Cardiac septum (tissue), 1 donor: ENCODE measurements around the gene ERVV-1. TPM values are rescaled to one million over a fixed set of nuclear protein-coding genes. Genes with fewer than 3 reads are reported as not detected.
"Not testable (repeated sequence)": the region's sequence is repeated elsewhere in the genome, so short reads cannot be mapped to it uniquely, and the experiment has no call there.

Experiments
- DNase-seq: peaks from one replicate; pipeline ENCODE4 v3.0.0-alpha.2; 2020; ENCODE audit warnings: low spot score
- intact Hi-C: fragments of 100-400 bp; cut with DNase I; formaldehyde crosslinking; loops from one replicate; pipeline ENCODE4 v1.14.0; 2022
- long read RNA-seq: library from polyadenylated mRNA; unstranded; transcript quantifications from one replicate; pipeline ENCODE4 v2.0.0, GENCODE V29; 2021
- total RNA-seq: library from RNA; stranded (reverse); fragmentation: NEBNext Ultra II Directional; extraction: Animal tissue kit (Norgen Biotek cat#: 25700); gene quantifications from one replicate; pipeline ENCODE4 v1.2.1, GENCODE V29; 2021
- donor health status: DM: no; HTN: no; CAD: no.

The ERVV-1 gene, protein sequence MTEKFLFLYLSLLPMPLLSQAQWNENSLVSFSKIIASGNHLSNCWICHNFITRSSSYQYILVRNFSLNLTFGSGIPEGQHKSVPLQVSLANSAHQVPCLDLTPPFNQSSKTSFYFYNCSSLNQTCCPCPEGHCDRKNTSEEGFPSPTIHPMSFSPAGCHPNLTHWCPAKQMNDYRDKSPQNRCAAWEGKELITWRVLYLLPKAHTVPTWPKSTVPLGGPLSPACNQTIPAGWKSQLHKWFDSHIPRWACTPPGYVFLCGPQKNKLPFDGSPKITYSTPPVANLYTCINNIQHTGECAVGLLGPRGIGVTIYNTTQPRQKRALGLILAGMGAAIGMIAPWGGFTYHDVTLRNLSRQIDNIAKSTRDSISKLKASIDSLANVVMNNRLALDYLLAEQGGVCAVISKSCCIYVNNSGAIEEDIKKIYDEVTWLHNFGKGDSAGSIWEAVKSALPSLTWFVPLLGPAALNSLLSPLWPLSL
- not detected for total RNA-seq
- long read RNA-seq = 0 reads

- intact Hi-C loops = no loop called here
- DNase-seq = no peak
Measured at GRCh38 chr19:53013621-53014020, at the start of gene ERVV-1. ERVV-1 (plus strand) TSS chr19:53013921; CDS start chr19:53014091, 170 bp downstream.

DNA sequence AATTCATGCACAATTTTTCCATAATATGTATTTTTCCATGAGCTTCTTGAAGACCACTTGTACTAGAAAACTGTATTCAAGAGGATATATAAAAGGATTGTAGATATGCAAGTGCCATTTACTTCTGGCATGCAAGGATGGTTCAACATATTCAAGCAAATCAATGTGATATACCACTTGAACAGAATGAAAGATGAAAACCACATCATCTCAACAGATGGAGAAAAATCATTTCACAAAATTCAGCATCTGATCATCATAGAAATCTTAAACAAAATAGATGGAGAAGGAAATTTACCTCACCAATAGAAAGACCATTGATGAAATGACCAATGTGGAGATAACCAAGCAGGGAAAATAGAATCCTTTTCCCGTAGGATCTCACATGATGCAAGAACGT, 45.9 kb upstream of the ERVV-1 start:
- no peak for DNase-seq
- intact Hi-C loops = no loop called here

DNA sequence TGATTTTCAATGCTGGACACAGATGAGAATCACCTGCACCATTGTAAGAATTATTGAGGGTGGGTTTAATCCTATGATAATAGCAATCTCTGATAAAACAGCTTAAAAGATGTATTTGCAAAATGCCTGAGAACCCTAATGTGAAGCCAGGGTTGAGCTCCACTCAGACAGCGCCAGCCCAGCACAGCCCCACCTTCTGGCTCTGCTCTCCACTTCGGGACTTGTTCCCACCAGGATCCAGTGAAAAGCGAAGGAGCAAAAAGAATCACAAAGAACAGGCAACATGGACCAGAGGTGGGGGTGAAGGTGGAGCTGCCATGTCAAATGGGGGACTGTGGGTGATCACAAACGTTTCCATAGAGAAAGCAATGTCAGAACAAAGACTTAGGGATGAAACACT, 32.4 kb upstream of the ERVV-1 start:
- intact Hi-C loops = no loop called here
- no peak for DNase-seq

DNA sequence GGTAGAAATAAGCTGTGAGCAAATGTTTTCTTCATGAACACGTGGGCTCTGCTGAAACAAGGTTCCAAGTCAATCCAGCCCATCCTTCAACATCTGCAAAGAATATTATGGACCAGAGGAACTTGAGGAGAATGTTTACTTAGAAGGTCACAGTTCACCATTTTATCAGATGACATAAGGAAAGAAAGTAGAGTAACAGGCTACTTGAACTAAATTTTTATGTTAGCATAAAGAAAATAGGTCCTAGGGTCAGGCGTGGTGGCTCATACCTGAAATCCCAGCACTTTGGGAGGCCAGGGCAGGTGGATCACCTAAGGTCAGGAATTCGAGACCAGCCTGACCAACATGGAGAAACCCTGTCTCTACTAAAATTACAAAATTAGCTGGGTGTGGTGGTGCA, 30.6 kb upstream of the ERVV-1 start:
- DNase-seq, intact Hi-C loops: not testable (repeated sequence)

GRCh38 chr19:52987221-52987620, 26.5 kb upstream of the ERVV-1 start:
- no peak for DNase-seq
- intact Hi-C loops = no loop called here

DNA sequence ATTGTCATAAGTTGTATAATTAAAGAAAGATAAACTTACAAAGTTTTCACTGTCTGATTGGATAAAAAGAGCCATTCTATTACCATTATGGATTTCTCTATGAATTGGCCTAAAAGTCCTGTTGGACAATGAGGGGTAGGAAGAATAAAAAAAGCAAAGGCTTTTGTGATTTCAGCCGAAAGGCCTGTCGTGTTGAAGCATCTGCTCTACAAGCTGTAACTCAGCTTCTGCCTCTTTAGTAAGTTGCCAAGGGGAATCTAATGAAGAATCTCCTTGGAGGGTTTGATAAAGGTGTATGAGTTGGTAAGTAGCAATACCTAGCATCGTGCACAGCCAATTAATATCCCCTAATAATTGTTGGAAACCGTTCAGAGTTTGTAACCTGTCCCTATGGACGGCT, 25.2 kb upstream of the ERVV-1 start:
- intact Hi-C loops = no loop called here
- DNase-seq = no peak

DNA sequence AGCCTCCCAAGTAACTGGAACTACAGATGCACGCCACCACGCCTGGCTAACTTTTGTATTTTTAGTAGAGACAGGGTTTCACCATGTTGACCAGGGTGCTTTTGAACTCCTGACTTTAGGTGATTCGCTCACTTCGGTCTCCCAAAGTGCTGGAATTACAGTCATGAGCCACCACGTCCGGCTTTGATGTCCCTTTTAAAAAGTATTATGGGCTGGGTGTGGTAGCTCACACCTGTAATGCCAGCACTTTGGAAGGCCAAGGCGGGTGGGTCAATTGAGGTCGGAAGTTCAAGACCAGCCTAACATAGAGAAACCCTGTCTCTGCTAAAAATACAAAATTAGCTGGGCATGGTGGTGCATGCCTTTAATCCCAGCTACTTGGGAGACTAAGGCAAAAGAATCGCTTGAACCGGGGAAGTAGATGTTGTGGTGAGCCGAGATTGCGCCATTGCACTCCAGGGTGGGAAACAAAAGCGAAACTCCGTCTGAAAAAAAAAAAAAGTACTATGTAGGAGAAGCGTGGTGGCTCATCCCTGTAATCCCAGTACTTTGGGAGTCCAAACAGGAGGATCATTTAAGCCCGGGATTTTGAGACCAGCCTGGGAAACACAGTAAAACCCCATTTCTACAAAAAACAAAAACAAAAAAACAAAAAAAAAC, 22.8 kb upstream of the ERVV-1 start:
- intact Hi-C loops = no loop called here
- DNase-seq = no peak

GRCh38 chr19:52991484-52991883, 22.2 kb upstream of the ERVV-1 start:
- no peak for DNase-seq
- intact Hi-C loops = no loop called here

- intact Hi-C loops = no loop called here
- no peak for DNase-seq
Measured at GRCh38 chr19:52992109-52993004, 21.4 kb upstream of the ERVV-1 start.

DNA sequence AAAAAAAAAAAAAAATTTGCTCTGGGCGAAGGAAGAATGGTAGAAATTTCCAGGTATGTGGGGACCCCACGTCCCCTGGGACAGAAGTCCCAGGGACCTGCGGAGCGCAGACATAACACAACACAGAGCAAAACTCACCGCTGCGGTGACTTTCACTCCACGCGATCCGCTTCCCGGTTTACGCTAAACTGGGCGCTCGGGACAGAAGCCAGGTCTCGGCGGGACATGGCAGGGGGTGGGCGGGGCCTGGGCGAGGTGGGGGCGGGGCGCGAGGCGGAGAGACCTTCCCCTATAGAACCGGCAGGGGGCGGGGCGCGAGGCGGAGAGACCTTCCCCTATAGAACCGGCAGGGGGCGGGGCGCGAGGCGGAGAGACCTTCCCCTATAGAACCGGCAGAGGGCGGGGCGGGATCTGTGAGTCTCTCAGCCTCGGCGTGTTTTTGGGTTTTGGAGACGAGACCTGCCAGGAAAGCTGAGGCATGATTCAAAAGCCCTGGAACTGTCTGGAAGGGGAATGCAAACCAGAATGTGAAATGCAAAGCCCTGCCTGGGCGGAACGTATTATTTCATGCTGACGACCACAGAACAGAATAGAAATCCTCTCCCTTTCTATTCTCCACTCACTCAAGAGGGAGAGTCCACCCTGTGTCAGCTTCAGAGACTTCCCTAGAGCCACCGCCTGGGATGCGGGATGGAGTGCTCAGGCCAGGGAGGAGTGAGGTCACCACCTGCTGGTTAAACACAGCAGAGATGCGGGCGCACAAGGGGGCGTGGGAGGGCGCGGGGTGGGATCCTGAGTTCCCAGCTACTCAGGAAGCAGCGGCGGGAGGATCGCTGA, 20.2 kb upstream of the ERVV-1 start:
- intact Hi-C loops = no loop called here
- peak; percentile 86 for DNase-seq

GRCh38 chr19:52995711-52996110, 18.0 kb upstream of the ERVV-1 start:
- DNase-seq = no peak
- intact Hi-C loops = no loop called here

DNA sequence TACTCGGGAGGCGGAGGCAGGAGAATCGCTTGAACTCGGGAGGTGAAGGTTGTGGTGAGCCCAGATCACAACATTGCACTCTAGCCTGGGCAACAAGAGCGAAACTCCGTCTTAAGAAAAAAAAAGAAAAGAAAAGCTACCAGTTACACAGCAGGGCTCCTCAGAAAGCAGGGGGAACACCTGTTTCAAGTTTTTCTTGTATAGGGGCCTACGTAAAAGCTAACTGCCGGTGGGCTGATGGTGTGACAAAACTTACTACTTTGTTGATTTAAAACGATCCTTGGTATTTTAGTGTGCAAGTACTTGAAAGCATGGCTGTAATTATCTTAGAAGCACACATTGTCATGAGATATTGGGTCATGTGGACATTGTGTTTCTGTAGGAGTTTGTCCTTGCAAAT, 15.7 kb upstream of the ERVV-1 start:
- intact Hi-C loops = no loop called here
- DNase-seq = no peak

DNA sequence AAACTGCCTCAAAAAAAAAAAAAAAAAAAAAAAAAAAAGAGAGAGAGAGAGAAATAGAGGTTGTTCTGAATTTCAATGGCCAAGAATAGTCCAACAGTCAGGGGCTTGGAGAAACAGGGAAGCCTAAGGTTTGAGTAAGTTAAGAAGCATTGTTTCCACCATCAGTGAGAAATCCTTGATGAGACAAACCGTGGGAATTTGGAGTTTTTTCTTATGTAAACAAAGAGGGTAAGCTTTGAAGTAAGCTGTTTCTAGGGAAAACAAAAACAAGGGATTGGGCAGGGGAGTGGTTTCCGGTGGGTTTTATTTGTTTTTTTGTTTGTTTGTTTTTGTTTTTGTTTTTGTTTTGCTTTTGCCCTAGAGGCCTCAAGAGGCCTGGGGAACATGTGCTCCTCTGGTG, 11.2 kb upstream of the ERVV-1 start:
- intact Hi-C loops = no loop called here
- no peak for DNase-seq

DNA sequence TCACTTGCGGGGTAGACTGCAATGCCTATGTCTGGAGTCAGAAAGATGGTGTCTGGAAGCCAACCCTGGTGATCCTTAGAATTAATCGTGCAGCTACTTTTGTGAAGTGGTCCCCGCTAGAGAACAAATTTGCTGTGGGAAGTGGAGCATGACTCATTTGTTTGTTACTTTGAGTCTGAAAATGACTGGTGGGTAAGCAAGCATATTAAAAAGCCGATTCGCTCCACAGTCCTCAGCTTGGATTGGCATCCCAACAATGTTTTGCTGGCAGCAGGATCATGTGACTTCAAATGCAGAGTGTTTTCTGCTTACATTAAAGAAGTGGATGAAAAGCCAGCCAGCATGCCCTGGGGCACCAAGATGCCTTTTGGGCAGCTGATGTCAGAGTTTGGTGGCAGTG, 9.5 kb upstream of the ERVV-1 start:
- no peak for DNase-seq
- intact Hi-C loops = no loop called here

GRCh38 chr19:53007200-53007599, 6.5 kb upstream of the ERVV-1 start:
- DNase-seq = no peak
- intact Hi-C loops = no loop called here

DNA sequence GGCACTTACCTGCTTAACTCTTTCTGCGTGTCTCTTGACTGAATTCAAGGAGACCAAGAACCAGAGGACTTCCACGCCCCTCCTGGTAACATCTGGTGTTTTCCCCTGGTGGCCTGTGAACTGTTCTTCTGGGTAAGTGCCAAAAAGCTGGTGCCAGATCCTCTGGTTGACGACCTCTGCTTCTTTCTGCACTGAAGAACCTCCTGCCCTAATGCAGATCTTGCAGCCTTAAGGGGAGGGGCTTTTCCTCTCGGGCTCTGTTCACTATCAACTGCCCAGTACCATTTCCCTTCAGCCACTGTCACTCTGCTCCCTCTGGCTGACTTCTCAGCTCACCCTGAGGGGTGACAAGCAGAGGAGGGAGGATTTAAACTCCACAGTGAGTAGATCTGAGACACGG, 6.1 kb upstream of the ERVV-1 start:
- DNase-seq = no peak
- intact Hi-C loops = no loop called here

- no peak for DNase-seq
- intact Hi-C loops = no loop called here
Measured at GRCh38 chr19:53008061-53008778, 5.5 kb upstream of the ERVV-1 start.

- intact Hi-C loops = no loop called here
Measured at GRCh38 chr19:53010494-53010893, 3.2 kb upstream of the ERVV-1 start.

DNA sequence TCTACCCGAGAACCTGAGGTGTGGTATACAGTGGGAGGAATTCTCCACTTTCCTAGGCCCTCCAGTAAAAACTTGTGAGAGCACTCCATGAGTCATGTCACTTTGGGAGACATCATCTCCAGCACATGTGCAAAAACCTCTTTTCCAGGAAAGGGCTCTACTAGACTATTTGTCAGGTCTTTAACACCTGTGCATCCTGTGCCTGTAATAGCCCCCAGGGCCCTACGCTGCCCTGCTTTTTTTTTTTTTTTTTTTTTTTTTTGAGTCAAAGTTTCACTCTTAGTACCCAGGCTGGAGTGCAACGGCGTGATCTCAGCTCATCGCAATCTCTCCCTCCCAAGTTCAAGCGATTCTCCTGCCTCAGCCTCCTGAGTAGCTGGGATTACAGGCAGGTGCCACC, 1.7 kb upstream of the ERVV-1 start:
- DNase-seq = no peak
- intact Hi-C loops = no loop called here

More at GRCh38 chr19:53010494-53010893, 3.2 kb upstream of the ERVV-1 start:
- DNase-seq = no peak
